A549 (cell line): ENCODE measurements around the gene PLEKHN1.
"Not testable (repeated sequence)": the region's sequence is repeated elsewhere in the genome, so short reads cannot be mapped to it uniquely, and the experiment has no call there.

ENCODE experiments used
- CEBPB ChIP-seq, 2 experiments: fragments of >200 bp in 1 of 2; sonication (Bioruptor Twin) in 1 of 2; formaldehyde crosslinking in 1 of 2; IDR thresholded peaks; 2 replicates each; pipeline ENCODE4 v1.6.1; 2012 to 2016
- CTCF ChIP-seq: fragments of >200 bp; sonication (Bioruptor Twin); formaldehyde crosslinking; IDR thresholded peaks from 3 replicates; pipeline ENCODE4 v1.5.1; 2016
- EP300 ChIP-seq, 2 experiments: fragments of >200 bp; sonication (Bioruptor Twin); formaldehyde crosslinking; IDR thresholded peaks; 2 replicates in 1 of 2; 3 replicates in 1 of 2; pipeline ENCODE4 v1.6.1; 2016 to 2017
- MAZ ChIP-seq: fragments of 150-350 bp; IDR thresholded peaks from 2 replicates; pipeline ENCODE4 v1.6.1; 2014; ENCODE audit warnings: antibody characterized with exemption, low read depth, low read length, borderline replicate concordance
- REST ChIP-seq: fragments of 200-600 bp; sonication (generic); IDR thresholded peaks from 2 replicates; pipeline ENCODE4 v1.6.1; 2016; ENCODE audit warnings: antibody characterized with exemption, mild to moderate bottlenecking, moderate library complexity
- RFX5 ChIP-seq: fragments of 450-650 bp; IDR thresholded peaks from 2 replicates; pipeline ENCODE4 v1.7.1; 2014; ENCODE audit warnings: antibody characterized with exemption, mild to moderate bottlenecking, moderate library complexity
- SMC3 ChIP-seq: fragments of >200 bp; sonication (Bioruptor Twin); formaldehyde crosslinking; IDR thresholded peaks from 3 replicates; pipeline ENCODE4 v1.6.1; 2018; ENCODE audit warnings: inconsistent platforms
- ZFP36 ChIP-seq: fragments of 450-650 bp; IDR thresholded peaks from 2 replicates; pipeline ENCODE4 v1.6.1; 2014; ENCODE audit warnings: borderline replicate concordance; ENCODE audit not compliant: partially characterized antibody

- not testable (repeated sequence) for TF ChIP-seq CTCF; ZFP36; RFX5; MAZ; CEBPB (IDR thresholded peaks at IDR 0.05); EP300 (IDR thresholded peaks at IDR 0.05); REST; SMC3
Observed at GRCh38 chr1:1018321-1018685, 52.0 kb downstream of the PLEKHN1 start.
